Kidney capillary endothelial cell (primary cell): ENCODE data around the gene CINP.
A peak's percentile ranks its signal among the peaks of the same experiment; 100 is the strongest.

Experiments
- DNase-seq: peaks from one replicate; pipeline ENCODE4 v3.0.0-alpha.2; 2018; ENCODE audit warnings: low spot score

The CINP gene

GRCh38 chr14:102362545-102363181 lies at the start of gene CINP, which contains the start of gene TECPR2:
Gene CINP, minus strand, starts transcription at chr14:102362890. Its CDS starts 39 bp downstream, at chr14:102362851.
Gene TECPR2, plus strand, starts transcription at chr14:102362941. Its CDS starts 13,781 bp downstream, at chr14:102376722.
- peak; percentile 91 for DNase-seq

- DNase-seq = no peak
Observed at GRCh38 chr14:102408724-102409123, 46.0 kb upstream of the CINP start.

- no peak for DNase-seq
Observed at GRCh38 chr14:102407258-102407657, 44.6 kb upstream of the CINP start.

GRCh38 chr14:102403028-102403427 lies 40.3 kb upstream of the CINP start:
- DNase-seq = no peak

- no peak for DNase-seq
Observed at GRCh38 chr14:102396521-102396920, 33.8 kb upstream of the CINP start.

- DNase-seq = no peak
Observed at GRCh38 chr14:102394717-102395375, 32.2 kb upstream of the CINP start.

GRCh38 chr14:102392506-102392905 lies 29.8 kb upstream of the CINP start:
- no peak for DNase-seq

GRCh38 chr14:102390064-102390855 lies 27.6 kb upstream of the CINP start:
- DNase-seq = no peak

GRCh38 chr14:102389246-102389645 lies 26.6 kb upstream of the CINP start:
- DNase-seq = no peak

GRCh38 chr14:102387086-102387485 lies 24.4 kb upstream of the CINP start:
- DNase-seq = no peak

GRCh38 chr14:102378830-102379229 lies 16.1 kb upstream of the CINP start:
- no peak for DNase-seq

GRCh38 chr14:102377696-102378095 lies 15.0 kb upstream of the CINP start:
- no peak for DNase-seq

GRCh38 chr14:102375119-102375518 lies 12.4 kb upstream of the CINP start:
- DNase-seq = no peak

- no peak for DNase-seq
Observed at GRCh38 chr14:102374264-102374663, 11.6 kb upstream of the CINP start.

GRCh38 chr14:102373110-102373509 lies 10.4 kb upstream of the CINP start:
- DNase-seq = no peak

GRCh38 chr14:102371361-102371760 lies 8.7 kb upstream of the CINP start:
- no peak for DNase-seq

GRCh38 chr14:102370305-102370809 lies 7.7 kb upstream of the CINP start:
- no peak for DNase-seq

- DNase-seq = peak; percentile 35
Observed at GRCh38 chr14:102363182-102363943, 673 bp upstream of the CINP start.

- no peak for DNase-seq
Observed at GRCh38 chr14:102362084-102362483, 606 bp downstream of the CINP start.

GRCh38 chr14:102360388-102360787 lies 2.3 kb downstream of the CINP start:
- DNase-seq = no peak

GRCh38 chr14:102359341-102359740 lies 3.3 kb downstream of the CINP start:
- DNase-seq = no peak

- no peak for DNase-seq
Observed at GRCh38 chr14:102356280-102356679, 6.4 kb downstream of the CINP start.
